HG03066 (cell line): ENCODE measurements around the gene ABHD16B.

ENCODE experiments used
- ATAC-seq: cut with Tn5 transposase; IDR thresholded peaks from one replicate; pipeline ENCODE4 v1.9.1; 2021; ENCODE audit warnings: low read depth; ENCODE audit not compliant: unreplicated experiment

ABHD16B gene

GRCh38 chr20:63861365-63861934 lies at the start of gene ABHD16B:
ABHD16B (plus strand) TSS chr20:63861498; CDS start chr20:63861541, 43 bp downstream.
- no peak for ATAC-seq

GRCh38 chr20:63814891-63815614 lies 46.2 kb upstream of the ABHD16B start:
- no peak for ATAC-seq

GRCh38 chr20:63815615-63816253 lies 45.6 kb upstream of the ABHD16B start:
- no peak for ATAC-seq

GRCh38 chr20:63819224-63819921 lies 41.9 kb upstream of the ABHD16B start:
- no peak for ATAC-seq

- ATAC-seq, result no peak
Observed at GRCh38 chr20:63821811-63822210, 39.5 kb upstream of the ABHD16B start.

GRCh38 chr20:63822276-63822696 lies 39.0 kb upstream of the ABHD16B start:
- ATAC-seq, result no peak

GRCh38 chr20:63823691-63824311 lies 37.5 kb upstream of the ABHD16B start:
- no peak for ATAC-seq

- ATAC-seq, result no peak
Observed at GRCh38 chr20:63825331-63826118, 35.8 kb upstream of the ABHD16B start.

- no peak for ATAC-seq
Observed at GRCh38 chr20:63826753-63827152, 34.5 kb upstream of the ABHD16B start.

- ATAC-seq, result no peak
Observed at GRCh38 chr20:63828124-63828523, 33.2 kb upstream of the ABHD16B start.

GRCh38 chr20:63828545-63828944 lies 32.8 kb upstream of the ABHD16B start:
- ATAC-seq, result no peak

- ATAC-seq, result no peak
Observed at GRCh38 chr20:63828951-63829350, 32.3 kb upstream of the ABHD16B start.

- ATAC-seq, result no peak
Observed at GRCh38 chr20:63829603-63829944, 31.7 kb upstream of the ABHD16B start.

- no peak for ATAC-seq
Observed at GRCh38 chr20:63829945-63830835, 31.1 kb upstream of the ABHD16B start.

GRCh38 chr20:63830841-63831588 lies 30.3 kb upstream of the ABHD16B start, which contains the start of gene ZBTB46:
ZBTB46 (minus strand) TSS chr20:63831264; CDS start chr20:63790757, 40,507 bp downstream.
- ATAC-seq, result no peak

- ATAC-seq, result no peak
Observed at GRCh38 chr20:63831646-63831992, 29.7 kb upstream of the ABHD16B start.

- ATAC-seq, result no peak
Observed at GRCh38 chr20:63831993-63832686, 29.2 kb upstream of the ABHD16B start.
